K562 (cell line): ENCODE results near the gene CDS2. TPM values are rescaled to one million over a fixed set of nuclear protein-coding genes. Genes with fewer than 3 reads are reported as not detected.

Source experiments
- ELF1 ChIP-seq: fragments of 200-800 bp; sonication (Bioruptor generic); IDR thresholded peaks from 2 replicates; pipeline ENCODE4 v1.6.1; 2016; ENCODE audit warnings: missing genetic modification characterization, missing compliant biosample characterization
- HDAC1 ChIP-seq, 2 experiments: fragments of 450-650 bp; IDR thresholded peaks; 2 replicates each; pipeline ENCODE4 v1.6.1; 2016 to 2017; ENCODE audit warnings: inconsistent platforms in 1 of 2, mild to moderate bottlenecking in 1 of 2, moderate library complexity in 1 of 2
- NR2C2 ChIP-seq, 2 experiments: fragments of 200-800 bp in 1 of 2; sonication (Bioruptor generic) in 1 of 2; sonication (generic) in 1 of 2; formaldehyde crosslinking in 1 of 2; IDR thresholded peaks; 2 replicates each; pipeline versions ENCODE4 v1.6.1 to v1.8.0; 2016 to 2022; ENCODE audit warnings: mild to moderate bottlenecking in 1 of 2, missing compliant biosample characterization in 1 of 2, missing genetic modification characterization in 1 of 2, missing genetic modification reagents in 1 of 2
- NR4A1 ChIP-seq, 2 experiments: fragments of 250-450 bp in 1 of 2; fragments of 450-650 bp in 1 of 2; sonication (Bioruptor Pico) in 1 of 2; IDR thresholded peaks; 2 replicates each; pipeline versions ENCODE4 v1.4.0 to v1.6.1; 2016 to 2020; ENCODE audit warnings: mild to moderate bottlenecking in 2 of 2, missing compliant biosample characterization in 1 of 2, missing genetic modification characterization in 1 of 2, moderate library complexity in 1 of 2
- RCOR1 ChIP-seq, 2 experiments: IDR thresholded peaks; 2 replicates each; pipeline ENCODE4 v1.6.1; 2012; ENCODE audit warnings: low read depth in 2 of 2, low read length in 2 of 2, borderline replicate concordance in 1 of 2, improper control_type of control experiment in 1 of 2
- polyA plus RNA-seq, 8 experiments: library from polyadenylated mRNA; depleted of rRNA in 4 of 8; stranded (reverse) in 5 of 8; unstranded in 3 of 8; fragments of >200 nt; fragmentation: Nextera tagmentation in 2 of 8; fragmentation: Illumina TruSeq in 1 of 8; extraction: Ambion mirVana in 2 of 8; extraction: Trizol in 1 of 8; gene quantifications; 2 replicates each; pipeline versions ENCODE4 v1.2.1 to v1.2.3, GENCODE V29; 2011 to 2014; ENCODE audit warnings: inconsistent platforms in 1 of 8, missing spikeins in 1 of 8
- total RNA-seq, 7 experiments: library from RNA; depleted of rRNA in 6 of 7; stranded (reverse); fragments of >200 nt in 6 of 7; fragmentation: Illumina TruSeq in 2 of 7; extraction: Trizol in 2 of 7; gene quantifications; 2 replicates each; pipeline versions ENCODE4 v1.2.1 to v1.2.3, GENCODE V29; 2011 to 2021; ENCODE audit warnings: low replicate concordance in 1 of 7
- TF ChIP-seq, protein P1 (sequence below), 2 experiments: fragments of 450-650 bp; IDR thresholded peaks; 2 replicates each; pipeline ENCODE4 v1.6.1; 2016; ENCODE audit warnings: mild to moderate bottlenecking in 2 of 2, borderline replicate concordance in 1 of 2, low read depth in 1 of 2, moderate library complexity in 1 of 2
- TF ChIP-seq, protein P2 (sequence below): sonication (generic); formaldehyde crosslinking; IDR thresholded peaks from 2 replicates; pipeline ENCODE4 v1.8.1; 2023; ENCODE audit warnings: mild to moderate bottlenecking, missing genetic modification reagents
- TF ChIP-seq, protein P3 (sequence below): fragments of 200-800 bp; sonication (Bioruptor generic); IDR thresholded peaks from 2 replicates; pipeline ENCODE4 v1.6.1; 2016; ENCODE audit warnings: missing genetic modification characterization, missing compliant biosample characterization

CDS2 gene
- total and polyA plus RNA-seq, 9 of the 15 experiments (the other 6 are each of a cell fraction or from before 2014, with no cell fraction given) = 6.4 to 46.4 (median 12.2) TPM

DNA sequence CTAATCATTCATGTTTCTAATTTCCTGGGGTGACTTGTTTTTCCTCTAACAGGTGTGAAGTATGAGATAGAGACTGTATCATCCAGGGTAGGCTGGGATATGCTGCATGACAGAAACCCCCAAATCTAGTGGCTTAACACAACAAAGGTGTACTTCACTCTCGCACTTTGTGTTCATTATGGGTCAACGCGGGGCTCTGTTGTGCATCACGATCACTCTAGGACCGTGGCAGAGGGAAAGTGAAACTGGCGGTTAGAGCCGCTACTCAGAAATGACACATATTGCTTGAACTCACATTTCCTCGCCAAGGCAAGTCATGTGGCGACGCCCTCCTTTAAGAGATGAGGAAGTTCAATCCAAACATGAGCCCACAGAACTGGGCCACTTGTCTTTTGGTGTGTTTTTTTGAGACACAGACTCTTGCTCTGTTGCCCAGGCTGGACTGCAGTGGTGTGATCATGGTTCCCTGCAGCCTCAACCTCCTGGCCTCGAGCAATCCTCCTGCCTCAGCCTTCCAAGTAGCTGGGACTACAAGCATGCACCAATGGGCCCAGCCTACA is 48.3 kb upstream of the CDS2 start (continued):
- TF ChIP-seq ELF1 (tag) (peak; percentile 58; the same call in 1 of the 2 replicates), NR4A1 (CRISPR knock-in tag; IDR thresholded peaks at IDR 0.05) (no peak), NR4A1 (tag; IDR thresholded peaks at IDR 0.05) (peak; percentile 50; the same call in 1 of the 2 replicates), NR2C2 (CRISPR knock-in tag; IDR thresholded peaks at IDR 0.05) (no peak), NR2C2 (tag; IDR thresholded peaks at IDR 0.05) (peak; percentile 66), HDAC1 (IDR thresholded peaks at IDR 0.05) (peak in 1 of 2 experiments; percentile 18; a peak in 1 of 4 replicates), RCOR1 (IDR thresholded peaks at IDR 0.05; ENCODE audit: borderline replicate concordance in 1 of 2, low read depth in 2 of 2, low read length in 2 of 2) (0 out of 4 replicates have a peak, but pooled peaks of 1 of the 2 experiments have one; percentile 12)
- TF ChIP-seq, protein P1, sequence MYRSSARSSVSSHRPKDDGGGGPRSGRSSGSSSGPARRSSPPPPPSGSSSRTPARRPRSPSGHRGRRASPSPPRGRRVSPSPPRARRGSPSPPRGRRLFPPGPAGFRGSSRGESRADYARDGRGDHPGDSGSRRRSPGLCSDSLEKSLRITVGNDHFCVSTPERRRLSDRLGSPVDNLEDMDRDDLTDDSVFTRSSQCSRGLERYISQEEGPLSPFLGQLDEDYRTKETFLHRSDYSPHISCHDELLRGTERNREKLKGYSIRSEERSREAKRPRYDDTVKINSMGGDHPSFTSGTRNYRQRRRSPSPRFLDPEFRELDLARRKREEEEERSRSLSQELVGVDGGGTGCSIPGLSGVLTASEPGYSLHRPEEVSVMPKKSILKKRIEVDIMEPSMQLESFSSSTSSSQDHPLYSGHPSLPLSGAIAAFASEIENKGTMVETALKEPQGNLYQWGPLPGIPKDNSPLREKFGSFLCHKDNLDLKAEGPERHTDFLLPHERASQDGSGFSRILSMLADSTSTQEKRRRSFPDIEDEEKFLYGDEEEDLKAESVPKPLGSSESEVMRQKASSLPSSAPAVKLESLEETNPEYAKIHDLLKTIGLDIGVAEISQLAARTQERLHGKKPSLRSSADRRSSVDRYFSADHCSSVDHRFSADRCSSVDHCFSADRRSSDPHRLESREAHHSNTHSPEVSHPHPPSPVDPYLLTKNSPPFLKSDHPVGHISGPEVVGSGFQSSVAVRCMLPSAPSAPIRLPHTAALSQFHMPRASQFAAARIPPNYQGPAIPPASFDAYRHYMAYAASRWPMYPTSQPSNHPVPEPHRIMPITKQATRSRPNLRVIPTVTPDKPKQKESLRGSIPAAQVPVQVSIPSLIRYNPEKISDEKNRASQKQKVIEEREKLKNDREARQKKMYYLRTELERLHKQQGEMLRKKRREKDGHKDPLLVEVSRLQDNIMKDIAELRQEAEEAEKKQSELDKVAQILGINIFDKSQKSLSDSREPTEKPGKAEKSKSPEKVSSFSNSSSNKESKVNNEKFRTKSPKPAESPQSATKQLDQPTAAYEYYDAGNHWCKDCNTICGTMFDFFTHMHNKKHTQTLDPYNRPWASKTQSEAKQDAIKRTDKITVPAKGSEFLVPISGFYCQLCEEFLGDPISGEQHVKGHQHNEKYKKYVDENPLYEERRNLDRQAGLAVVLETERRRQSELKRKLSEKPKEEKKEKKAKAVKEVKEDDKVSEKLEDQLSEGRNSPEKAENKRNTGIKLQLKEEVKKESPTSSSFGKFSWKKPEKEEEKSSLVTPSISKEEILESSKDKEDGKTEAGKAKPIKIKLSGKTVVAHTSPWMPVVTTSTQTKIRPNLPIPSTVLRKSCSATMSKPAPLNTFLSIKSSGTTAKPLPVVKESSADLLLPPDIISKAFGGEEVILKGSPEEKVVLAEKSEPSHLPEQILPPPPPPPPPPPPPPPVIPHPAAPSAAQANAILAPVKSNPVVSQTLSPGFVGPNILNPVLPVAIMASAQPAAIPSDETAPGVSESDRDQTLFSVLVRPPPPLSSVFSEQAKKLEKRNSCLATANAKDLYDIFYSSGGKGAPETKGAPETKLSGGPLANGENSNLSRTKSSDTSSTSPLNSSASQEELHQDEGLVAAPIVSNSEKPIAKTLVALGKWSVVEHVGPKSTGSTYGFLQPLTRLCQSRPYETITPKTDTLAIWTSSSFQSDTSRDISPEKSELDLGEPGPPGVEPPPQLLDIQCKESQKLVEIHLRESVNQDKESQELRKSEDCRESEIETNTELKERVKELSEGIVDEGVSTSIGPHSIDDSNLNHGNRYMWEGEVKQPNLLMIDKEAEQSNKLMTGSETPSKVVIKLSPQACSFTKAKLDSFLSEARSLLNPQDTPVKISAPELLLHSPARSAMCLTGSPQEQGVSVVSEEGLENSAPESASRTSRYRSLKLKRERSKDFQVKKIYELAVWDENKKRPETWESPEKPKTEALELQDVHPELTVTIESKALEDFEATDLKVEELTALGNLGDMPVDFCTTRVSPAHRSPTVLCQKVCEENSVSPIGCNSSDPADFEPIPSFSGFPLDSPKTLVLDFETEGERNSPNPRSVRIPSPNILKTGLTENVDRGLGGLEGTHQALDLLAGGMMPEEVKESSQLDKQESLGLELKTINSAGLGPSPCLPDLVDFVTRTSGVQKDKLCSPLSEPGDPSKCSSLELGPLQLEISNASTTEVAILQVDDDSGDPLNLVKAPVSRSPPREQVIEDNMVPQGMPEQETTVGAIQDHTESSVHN (IDR thresholded peaks at IDR 0.05; ENCODE audit: borderline replicate concordance in 1 of 2, low read depth in 1 of 2) = peak in 1 of 2 experiments; percentile 35; a peak in 1 of 4 replicates
- TF ChIP-seq, protein P2, sequence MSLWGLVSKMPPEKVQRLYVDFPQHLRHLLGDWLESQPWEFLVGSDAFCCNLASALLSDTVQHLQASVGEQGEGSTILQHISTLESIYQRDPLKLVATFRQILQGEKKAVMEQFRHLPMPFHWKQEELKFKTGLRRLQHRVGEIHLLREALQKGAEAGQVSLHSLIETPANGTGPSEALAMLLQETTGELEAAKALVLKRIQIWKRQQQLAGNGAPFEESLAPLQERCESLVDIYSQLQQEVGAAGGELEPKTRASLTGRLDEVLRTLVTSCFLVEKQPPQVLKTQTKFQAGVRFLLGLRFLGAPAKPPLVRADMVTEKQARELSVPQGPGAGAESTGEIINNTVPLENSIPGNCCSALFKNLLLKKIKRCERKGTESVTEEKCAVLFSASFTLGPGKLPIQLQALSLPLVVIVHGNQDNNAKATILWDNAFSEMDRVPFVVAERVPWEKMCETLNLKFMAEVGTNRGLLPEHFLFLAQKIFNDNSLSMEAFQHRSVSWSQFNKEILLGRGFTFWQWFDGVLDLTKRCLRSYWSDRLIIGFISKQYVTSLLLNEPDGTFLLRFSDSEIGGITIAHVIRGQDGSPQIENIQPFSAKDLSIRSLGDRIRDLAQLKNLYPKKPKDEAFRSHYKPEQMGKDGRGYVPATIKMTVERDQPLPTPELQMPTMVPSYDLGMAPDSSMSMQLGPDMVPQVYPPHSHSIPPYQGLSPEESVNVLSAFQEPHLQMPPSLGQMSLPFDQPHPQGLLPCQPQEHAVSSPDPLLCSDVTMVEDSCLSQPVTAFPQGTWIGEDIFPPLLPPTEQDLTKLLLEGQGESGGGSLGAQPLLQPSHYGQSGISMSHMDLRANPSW = no peak
- TF ChIP-seq, protein P3, sequence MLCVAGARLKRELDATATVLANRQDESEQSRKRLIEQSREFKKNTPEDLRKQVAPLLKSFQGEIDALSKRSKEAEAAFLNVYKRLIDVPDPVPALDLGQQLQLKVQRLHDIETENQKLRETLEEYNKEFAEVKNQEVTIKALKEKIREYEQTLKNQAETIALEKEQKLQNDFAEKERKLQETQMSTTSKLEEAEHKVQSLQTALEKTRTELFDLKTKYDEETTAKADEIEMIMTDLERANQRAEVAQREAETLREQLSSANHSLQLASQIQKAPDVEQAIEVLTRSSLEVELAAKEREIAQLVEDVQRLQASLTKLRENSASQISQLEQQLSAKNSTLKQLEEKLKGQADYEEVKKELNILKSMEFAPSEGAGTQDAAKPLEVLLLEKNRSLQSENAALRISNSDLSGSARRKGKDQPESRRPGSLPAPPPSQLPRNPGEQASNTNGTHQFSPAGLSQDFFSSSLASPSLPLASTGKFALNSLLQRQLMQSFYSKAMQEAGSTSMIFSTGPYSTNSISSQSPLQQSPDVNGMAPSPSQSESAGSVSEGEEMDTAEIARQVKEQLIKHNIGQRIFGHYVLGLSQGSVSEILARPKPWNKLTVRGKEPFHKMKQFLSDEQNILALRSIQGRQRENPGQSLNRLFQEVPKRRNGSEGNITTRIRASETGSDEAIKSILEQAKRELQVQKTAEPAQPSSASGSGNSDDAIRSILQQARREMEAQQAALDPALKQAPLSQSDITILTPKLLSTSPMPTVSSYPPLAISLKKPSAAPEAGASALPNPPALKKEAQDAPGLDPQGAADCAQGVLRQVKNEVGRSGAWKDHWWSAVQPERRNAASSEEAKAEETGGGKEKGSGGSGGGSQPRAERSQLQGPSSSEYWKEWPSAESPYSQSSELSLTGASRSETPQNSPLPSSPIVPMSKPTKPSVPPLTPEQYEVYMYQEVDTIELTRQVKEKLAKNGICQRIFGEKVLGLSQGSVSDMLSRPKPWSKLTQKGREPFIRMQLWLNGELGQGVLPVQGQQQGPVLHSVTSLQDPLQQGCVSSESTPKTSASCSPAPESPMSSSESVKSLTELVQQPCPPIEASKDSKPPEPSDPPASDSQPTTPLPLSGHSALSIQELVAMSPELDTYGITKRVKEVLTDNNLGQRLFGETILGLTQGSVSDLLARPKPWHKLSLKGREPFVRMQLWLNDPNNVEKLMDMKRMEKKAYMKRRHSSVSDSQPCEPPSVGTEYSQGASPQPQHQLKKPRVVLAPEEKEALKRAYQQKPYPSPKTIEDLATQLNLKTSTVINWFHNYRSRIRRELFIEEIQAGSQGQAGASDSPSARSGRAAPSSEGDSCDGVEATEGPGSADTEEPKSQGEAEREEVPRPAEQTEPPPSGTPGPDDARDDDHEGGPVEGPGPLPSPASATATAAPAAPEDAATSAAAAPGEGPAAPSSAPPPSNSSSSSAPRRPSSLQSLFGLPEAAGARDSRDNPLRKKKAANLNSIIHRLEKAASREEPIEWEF (CRISPR knock-in tag) = peak; percentile 64; the same call in 1 of the 2 replicates
